Measurements from ENCODE around the gene PDE2A. TPM values are rescaled to one million over a fixed set of nuclear protein-coding genes. Genes with fewer than 3 reads are reported as not detected.

Gene PDE2A
- total RNA-seq, 1 experiment from 2014 or later = 1.1 TPM

GRCh38 chr11:72594493-72595291 lies 79.5 kb downstream of the PDE2A start:
- no peak overlapping the region for H3K4me3 Mint-ChIP-seq (ENCODE audit: low read depth, unreplicated experiment)
- intact Hi-C loops (cut with micrococcal nuclease; ENCODE audit: unreplicated experiment) = no loop called here
- H3K27me3 Mint-ChIP-seq (ENCODE audit: unreplicated experiment) = peaks cover 100% of the 10 kb centered on the region
- no peaks in the 10 kb centered on the region for H3K9me3 Mint-ChIP-seq (ENCODE audit: low read depth, unreplicated experiment)
- peaks cover 8% of the 10 kb centered on the region for H3K4me1 Mint-ChIP-seq (ENCODE audit: low read depth, unreplicated experiment)
- BruUV-seq (replicated peaks) = no TSS peak
- no peaks in the 10 kb centered on the region for H3K36me3 Mint-ChIP-seq (ENCODE audit: insufficient read depth, unreplicated experiment)
- H3K27ac Mint-ChIP-seq (ENCODE audit: unreplicated experiment) = no peak overlapping the region
- CTCF ChIA-PET = interaction anchor here (0.6 to 1.2 kb wide), 2 partner anchors 89 to 113 kb away, joined by 3 to 4 read pairs; no protein-coding TSS in a partner anchor
- TF ChIP-seq CTCF (IDR thresholded peaks at IDR 0.05; ENCODE audit: unreplicated experiment) = no peak
- no peak for DNase-seq

GRCh38 chr11:72592698-72593495 lies 81.3 kb downstream of the PDE2A start:
- TF ChIP-seq CTCF (IDR thresholded peaks at IDR 0.05; ENCODE audit: unreplicated experiment) = no peak
- Mint-ChIP-seq H3K9me3 (ENCODE audit: low read depth, unreplicated experiment) (no peaks in the 10 kb centered on the region), H3K4me1 (ENCODE audit: low read depth, unreplicated experiment) (no peaks in the 10 kb centered on the region), H3K27me3 (ENCODE audit: unreplicated experiment) (peaks cover 100% of the 10 kb centered on the region), H3K36me3 (ENCODE audit: insufficient read depth, unreplicated experiment) (no peaks in the 10 kb centered on the region), H3K27ac (ENCODE audit: unreplicated experiment) (no peak overlapping the region), H3K4me3 (ENCODE audit: low read depth, unreplicated experiment) (no peak overlapping the region)
- CTCF ChIA-PET = no interaction called here
- no peak for DNase-seq
- intact Hi-C loops (cut with micrococcal nuclease; ENCODE audit: unreplicated experiment) = no loop called here
- no TSS peak for BruUV-seq (replicated peaks)

GRCh38 chr11:72591785-72592502 lies 82.3 kb downstream of the PDE2A start:
- no peak overlapping the region for H3K27ac Mint-ChIP-seq (ENCODE audit: unreplicated experiment)
- H3K9me3 Mint-ChIP-seq (ENCODE audit: low read depth, unreplicated experiment) = no peaks in the 10 kb centered on the region
- peaks cover 100% of the 10 kb centered on the region for H3K27me3 Mint-ChIP-seq (ENCODE audit: unreplicated experiment)
- no TSS peak for BruUV-seq (replicated peaks)
- H3K36me3 Mint-ChIP-seq (ENCODE audit: insufficient read depth, unreplicated experiment) = no peaks in the 10 kb centered on the region
- DNase-seq = no peak
- intact Hi-C loops (cut with micrococcal nuclease; ENCODE audit: unreplicated experiment) = no loop called here
- H3K4me1 Mint-ChIP-seq (ENCODE audit: low read depth, unreplicated experiment) = no peaks in the 10 kb centered on the region
- H3K4me3 Mint-ChIP-seq (ENCODE audit: low read depth, unreplicated experiment) = no peak overlapping the region
- TF ChIP-seq CTCF (IDR thresholded peaks at IDR 0.05; ENCODE audit: unreplicated experiment) = no peak
- CTCF ChIA-PET = no interaction called here

GRCh38 chr11:72591023-72591422 lies 83.2 kb downstream of the PDE2A start:
- Mint-ChIP-seq H3K9me3 (ENCODE audit: low read depth, unreplicated experiment) (no peaks in the 10 kb centered on the region), H3K27ac (ENCODE audit: unreplicated experiment) (no peak overlapping the region), H3K4me1 (ENCODE audit: low read depth, unreplicated experiment) (no peaks in the 10 kb centered on the region), H3K36me3 (ENCODE audit: insufficient read depth, unreplicated experiment) (no peaks in the 10 kb centered on the region), H3K4me3 (ENCODE audit: low read depth, unreplicated experiment) (no peak overlapping the region), H3K27me3 (ENCODE audit: unreplicated experiment) (peaks cover 100% of the 10 kb centered on the region)
- CTCF ChIA-PET = no interaction called here
- no peak for TF ChIP-seq CTCF (IDR thresholded peaks at IDR 0.05; ENCODE audit: unreplicated experiment)
- no TSS peak for BruUV-seq (replicated peaks)
- intact Hi-C loops (cut with micrococcal nuclease; ENCODE audit: unreplicated experiment) = no loop called here
- no peak for DNase-seq

Data from Calu3 (cell line).